HCEC 1CT (cell line): ENCODE results near the gene APOA4.
"Not testable (repeated sequence)": the region's sequence is repeated elsewhere in the genome, so short reads cannot be mapped to it uniquely, and the experiment has no call there.

Experiments used
- DNase-seq: peaks from one replicate; pipeline ENCODE4 v3.0.0-alpha.2; 2017

The APOA4 gene

GRCh38 chr11:116829525-116830183 lies 6.5 kb upstream of the APOA4 start, which contains the start of gene APOC3:
Gene APOC3, plus strand, starts transcription at chr11:116829907. Its CDS starts 676 bp downstream, at chr11:116830583.
- DNase-seq: no peak

GRCh38 chr11:116828632-116829524 lies 5.8 kb upstream of the APOA4 start:
- DNase-seq: no peak

GRCh38 chr11:116827461-116827860 lies 4.4 kb upstream of the APOA4 start:
- no peak for DNase-seq

GRCh38 chr11:116826751-116827431 lies 3.8 kb upstream of the APOA4 start:
- DNase-seq: no peak

GRCh38 chr11:116825854-116826750 lies 3.0 kb upstream of the APOA4 start:
- DNase-seq: no peak

GRCh38 chr11:116825434-116825833 lies 2.3 kb upstream of the APOA4 start:
- no peak for DNase-seq

- no peak for DNase-seq
These were observed 529 bp downstream of the APOA4 start for GRCh38 chr11:116822575-116822974.

- DNase-seq: no peak
These were observed 1.8 kb downstream of the APOA4 start for GRCh38 chr11:116821050-116821918.

GRCh38 chr11:116819049-116819448 lies 4.1 kb downstream of the APOA4 start:
- DNase-seq: no peak

GRCh38 chr11:116814502-116814901 lies 8.6 kb downstream of the APOA4 start:
- no peak for DNase-seq

- DNase-seq: no peak
These were observed 9.2 kb downstream of the APOA4 start for GRCh38 chr11:116813781-116814471.

GRCh38 chr11:116813170-116813569 lies 9.9 kb downstream of the APOA4 start:
- DNase-seq: no peak

- no peak for DNase-seq
These were observed 11.0 kb downstream of the APOA4 start for GRCh38 chr11:116812109-116812508.

GRCh38 chr11:116811194-116811593 lies 11.9 kb downstream of the APOA4 start:
- no peak for DNase-seq

- DNase-seq: peak; percentile 59
These were observed 14.6 kb downstream of the APOA4 start for GRCh38 chr11:116808262-116809175.

GRCh38 chr11:116807601-116808261 lies 15.4 kb downstream of the APOA4 start:
- DNase-seq: no peak

GRCh38 chr11:116804001-116804400 lies 19.1 kb downstream of the APOA4 start:
- no peak for DNase-seq

GRCh38 chr11:116801662-116802061 lies 21.4 kb downstream of the APOA4 start:
- DNase-seq: not testable (repeated sequence)

GRCh38 chr11:116800610-116801009 lies 22.5 kb downstream of the APOA4 start:
- DNase-seq: no peak
